Measurements from ENCODE around the gene NAALADL2.

GRCh38 chr3:175763948-175764347 lies 904.8 kb downstream of the NAALADL2 start:
- TF ChIP-seq CTCF (IDR thresholded peaks at IDR 0.05) (no peak), POLR2A (IDR thresholded peaks at IDR 0.05) (no peak)

Measured in upper lobe of left lung (tissue), 4 donors.